GM21360 (cell line): ENCODE results near the gene ZNF66.
"Not testable (repeated sequence)": the region's sequence is repeated elsewhere in the genome, so short reads cannot be mapped to it uniquely, and the experiment has no call there.

Experiments
- ATAC-seq: cut with Tn5 transposase; IDR thresholded peaks from one replicate; pipeline ENCODE4 v1.9.1; 2021; ENCODE audit warnings: mild to moderate bottlenecking, moderate library complexity; ENCODE audit not compliant: unreplicated experiment

The ZNF66 gene

GRCh38 chr19:20776083-20777076 lies at the start of gene ZNF66:
Gene ZNF66, plus strand, starts transcription at chr19:20776304. Its CDS starts 144 bp downstream, at chr19:20776448.
- peak; percentile 98 for ATAC-seq

- not testable (repeated sequence) for ATAC-seq
Measured at GRCh38 chr19:20750169-20750568, 25.9 kb upstream of the ZNF66 start.

DNA sequence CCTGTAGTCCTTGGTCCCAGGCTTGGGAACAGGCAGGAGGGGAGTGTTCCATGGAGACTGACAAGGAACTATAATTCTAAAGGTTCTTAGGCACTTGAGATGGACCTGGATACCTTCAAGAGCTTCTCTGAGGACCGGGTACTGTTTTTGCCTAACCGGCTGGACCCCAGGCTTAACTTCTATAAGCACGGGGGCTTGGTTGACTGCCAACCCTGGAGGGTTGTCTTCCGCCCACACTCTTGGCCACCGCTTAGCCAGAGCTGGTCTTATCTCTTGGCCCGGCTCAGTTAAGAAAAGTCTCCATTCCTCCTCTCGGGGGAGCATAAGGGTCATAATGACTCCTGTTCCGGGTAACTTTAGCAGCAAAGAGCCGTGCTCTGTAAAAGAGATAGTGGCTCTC lies 23.8 kb upstream of the ZNF66 start:
- ATAC-seq = not testable (repeated sequence)

DNA sequence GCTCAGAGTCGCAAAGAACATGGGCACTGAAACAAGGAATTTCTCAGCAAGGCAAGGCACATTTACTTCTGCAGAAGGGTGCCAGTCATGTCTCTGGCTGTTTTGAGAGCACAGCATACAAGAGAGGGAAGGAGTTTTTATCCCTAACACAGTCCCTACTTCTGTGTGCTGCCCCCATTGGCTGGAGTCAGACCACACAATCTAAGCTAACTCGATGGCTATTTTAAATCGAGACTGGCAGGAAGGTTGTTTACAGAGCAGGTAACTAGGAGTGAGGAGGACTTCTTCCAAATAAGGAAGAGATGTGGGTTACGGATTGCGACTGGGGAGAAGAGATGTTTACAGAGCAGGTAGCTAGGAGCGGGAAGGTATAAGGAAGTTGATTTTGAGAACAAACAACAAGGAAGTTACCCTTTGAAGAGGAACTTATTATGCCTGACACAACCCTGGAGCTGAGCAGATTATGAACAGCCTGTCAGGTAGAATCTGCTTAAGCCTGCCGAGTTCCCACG lies 6.8 kb upstream of the ZNF66 start:
- not testable (repeated sequence) for ATAC-seq

GRCh38 chr19:20787786-20788185 lies 11.7 kb downstream of the ZNF66 start:
- no peak for ATAC-seq

- no peak for ATAC-seq
Measured at GRCh38 chr19:20791806-20792205, 15.7 kb downstream of the ZNF66 start.

GRCh38 chr19:20806311-20807262 lies 30.5 kb downstream of the ZNF66 start:
- not testable (repeated sequence) for ATAC-seq

- no peak for ATAC-seq
Measured at GRCh38 chr19:20840371-20840770, 64.3 kb downstream of the ZNF66 start.
